ENCODE results near the gene CEP192.

The CEP192 gene

DNA sequence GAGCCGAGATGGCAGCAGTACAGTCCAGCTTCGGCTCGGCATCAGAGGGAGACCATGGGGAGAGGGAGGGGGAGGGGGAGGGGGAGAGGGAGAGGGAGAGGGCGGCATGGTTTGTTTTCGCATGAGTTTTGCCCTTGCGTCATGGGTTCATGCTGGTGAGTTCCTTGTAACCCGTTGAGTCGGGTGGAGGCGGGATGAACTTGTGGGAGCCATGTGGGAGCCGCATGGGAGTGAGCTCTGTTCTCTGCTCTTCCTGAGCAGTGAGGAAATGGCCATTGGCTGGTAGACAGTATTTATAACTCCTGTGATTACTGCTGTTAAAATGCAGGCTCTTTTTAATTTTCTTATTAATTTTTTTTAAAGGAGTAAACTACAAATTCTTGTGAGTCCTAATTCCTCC is 108.0 kb downstream of the CEP192 start:
- no peak for DNase-seq (ENCODE audit: low spot score)

- no peak for DNase-seq (ENCODE audit: low spot score)
Measured at GRCh38 chr18:13100942-13101658, 109.9 kb downstream of the CEP192 start.

GRCh38 chr18:13101659-13102197 is 110.6 kb downstream of the CEP192 start:
- no peak for DNase-seq (ENCODE audit: low spot score)

- DNase-seq (ENCODE audit: low spot score), result no peak
Measured at GRCh38 chr18:13103366-13103765, 112.2 kb downstream of the CEP192 start.

DNA sequence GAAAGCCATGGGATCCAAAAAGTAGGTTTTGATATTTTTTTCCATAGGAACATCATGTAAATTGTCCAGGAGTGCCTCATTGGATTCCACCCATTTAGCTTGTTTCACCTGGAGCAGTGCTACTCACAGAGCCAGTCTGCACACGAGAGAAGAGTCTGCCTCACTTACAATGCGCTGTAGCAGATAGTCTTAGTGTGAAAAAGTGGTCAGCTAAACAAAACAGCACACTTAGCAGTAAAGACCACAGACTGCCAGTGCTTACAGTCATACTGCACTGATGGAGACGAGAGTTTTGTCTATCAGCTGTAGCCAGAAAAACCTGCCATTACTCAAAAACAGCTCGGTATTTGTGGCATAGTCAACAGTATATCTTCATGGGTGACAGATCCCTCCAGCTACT is 113.9 kb downstream of the CEP192 start:
- no peak for DNase-seq (ENCODE audit: low spot score)

GRCh38 chr18:13107074-13107473 is 115.9 kb downstream of the CEP192 start:
- DNase-seq (ENCODE audit: low spot score), result no peak

- no peak for DNase-seq (ENCODE audit: low spot score)
Measured at GRCh38 chr18:13108330-13108729, 117.2 kb downstream of the CEP192 start.

- DNase-seq (ENCODE audit: low spot score), result no peak
Measured at GRCh38 chr18:13110559-13110958, 119.4 kb downstream of the CEP192 start.

DNA sequence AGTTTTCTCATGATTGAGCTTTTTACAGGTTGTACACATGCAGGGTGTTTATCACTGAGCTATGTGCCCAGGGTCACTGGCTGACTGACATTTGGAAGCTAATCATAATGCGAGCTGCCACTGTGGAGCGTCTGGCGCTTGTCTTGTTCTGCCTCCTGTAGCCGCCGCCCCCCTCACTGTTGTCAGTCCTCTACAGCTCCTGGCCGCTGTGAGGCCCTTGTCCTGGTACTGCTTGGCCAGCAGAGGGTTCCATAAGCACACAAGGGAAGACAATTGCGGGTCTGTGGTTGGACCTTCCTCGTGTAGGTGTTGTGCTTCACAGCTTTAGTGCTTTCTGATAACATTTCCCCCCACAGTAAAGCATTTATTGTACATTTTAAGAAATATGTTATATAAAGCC is 121.8 kb downstream of the CEP192 start:
- DNase-seq (ENCODE audit: low spot score), result peak; percentile 80

- DNase-seq (ENCODE audit: low spot score), result no peak
Measured at GRCh38 chr18:13120255-13120654, 129.1 kb downstream of the CEP192 start.

DNA sequence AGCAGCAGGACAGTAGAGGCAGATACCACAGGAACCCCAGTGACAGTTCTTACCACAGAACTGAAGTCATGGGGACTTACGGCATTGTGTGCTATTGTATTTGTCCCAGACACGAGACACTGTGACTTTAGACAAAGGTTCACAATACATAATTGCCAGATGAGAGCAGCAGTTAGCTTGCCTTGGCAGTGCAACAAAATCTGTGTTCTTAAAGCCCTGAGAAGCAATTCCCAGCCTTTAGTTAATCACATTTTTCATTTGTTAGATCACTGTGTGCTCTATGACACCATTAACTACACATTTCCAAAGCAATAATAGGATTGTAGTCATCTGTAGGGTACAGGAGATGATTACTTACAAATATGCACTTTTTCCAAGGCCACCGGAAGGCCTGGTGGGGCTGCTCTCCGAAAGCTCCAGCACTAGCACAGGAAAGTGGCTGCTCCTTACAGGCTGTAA is 129.8 kb downstream of the CEP192 start:
- DNase-seq (ENCODE audit: low spot score), result peak; percentile 64

DNA sequence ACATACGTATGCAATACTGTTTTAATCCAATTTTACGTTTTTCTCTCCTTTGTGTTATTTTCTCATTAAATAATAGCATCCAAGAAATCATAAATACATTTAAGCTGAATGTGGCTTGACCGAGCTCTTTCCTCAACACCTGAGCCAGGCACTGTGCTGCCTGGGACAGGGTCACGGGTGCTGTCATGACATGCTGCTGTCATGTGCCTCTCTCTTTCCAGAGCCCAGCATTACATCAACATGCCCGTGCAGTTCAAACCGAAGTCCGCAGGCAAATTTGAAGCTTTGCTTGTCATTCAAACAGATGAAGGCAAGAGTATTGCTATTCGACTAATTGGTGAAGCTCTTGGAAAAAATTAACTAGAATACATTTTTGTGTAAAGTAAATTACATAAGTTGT is 133.2 kb downstream of the CEP192 start:
- peak; percentile 35 for DNase-seq (ENCODE audit: low spot score)

- no peak for DNase-seq (ENCODE audit: low spot score)
Measured at GRCh38 chr18:13125191-13125590, 134.0 kb downstream of the CEP192 start.

GRCh38 chr18:13126966-13127598 is 135.9 kb downstream of the CEP192 start:
- no peak for DNase-seq (ENCODE audit: low spot score)

GRCh38 chr18:13131283-13131682 is 140.1 kb downstream of the CEP192 start:
- DNase-seq (ENCODE audit: low spot score), result no peak

GRCh38 chr18:13134551-13135401 is 143.6 kb downstream of the CEP192 start:
- no peak for DNase-seq (ENCODE audit: low spot score)

GRCh38 chr18:13136056-13136903 is 145.1 kb downstream of the CEP192 start:
- DNase-seq (ENCODE audit: low spot score), result no peak

DNA sequence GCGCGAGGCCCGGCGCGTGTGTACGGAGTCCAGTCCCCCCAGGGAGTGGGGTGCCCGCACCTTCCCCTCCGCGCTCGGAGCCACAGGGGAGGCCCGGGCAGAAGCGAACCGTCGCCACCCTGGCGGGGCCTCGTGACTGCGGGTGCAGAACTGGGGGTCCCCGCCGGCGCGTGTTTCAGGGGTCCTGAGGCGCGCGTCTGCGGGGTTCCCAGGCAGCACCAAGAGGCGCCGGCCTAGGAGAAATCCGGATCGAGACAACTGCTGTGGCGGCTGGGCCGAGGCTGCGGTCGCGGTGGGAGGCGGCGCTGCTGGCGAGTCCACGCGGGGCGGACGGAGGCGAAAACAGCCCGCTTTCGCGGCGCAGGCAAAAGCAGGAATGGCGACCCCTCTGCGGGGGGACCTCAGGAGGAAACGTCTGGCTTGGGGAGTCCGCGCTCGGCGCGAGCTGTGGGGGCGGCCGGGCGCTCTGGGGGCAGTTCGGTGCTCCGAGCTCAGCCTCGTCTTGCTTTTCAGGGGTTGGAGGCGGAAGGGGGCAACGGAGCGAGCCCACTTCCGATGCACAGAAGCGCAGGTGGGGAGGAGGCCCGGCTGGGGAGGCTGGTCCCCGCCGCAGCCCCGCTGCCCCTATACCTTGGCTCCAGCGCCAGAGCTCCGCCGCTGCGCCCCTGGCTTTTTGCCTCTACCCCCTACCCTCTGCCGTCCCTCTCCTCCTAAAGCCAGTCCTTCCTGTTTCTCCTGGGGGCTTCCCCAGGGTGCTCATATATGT is 145.9 kb downstream of the CEP192 start:
- no peak for DNase-seq (ENCODE audit: low spot score)

DNA sequence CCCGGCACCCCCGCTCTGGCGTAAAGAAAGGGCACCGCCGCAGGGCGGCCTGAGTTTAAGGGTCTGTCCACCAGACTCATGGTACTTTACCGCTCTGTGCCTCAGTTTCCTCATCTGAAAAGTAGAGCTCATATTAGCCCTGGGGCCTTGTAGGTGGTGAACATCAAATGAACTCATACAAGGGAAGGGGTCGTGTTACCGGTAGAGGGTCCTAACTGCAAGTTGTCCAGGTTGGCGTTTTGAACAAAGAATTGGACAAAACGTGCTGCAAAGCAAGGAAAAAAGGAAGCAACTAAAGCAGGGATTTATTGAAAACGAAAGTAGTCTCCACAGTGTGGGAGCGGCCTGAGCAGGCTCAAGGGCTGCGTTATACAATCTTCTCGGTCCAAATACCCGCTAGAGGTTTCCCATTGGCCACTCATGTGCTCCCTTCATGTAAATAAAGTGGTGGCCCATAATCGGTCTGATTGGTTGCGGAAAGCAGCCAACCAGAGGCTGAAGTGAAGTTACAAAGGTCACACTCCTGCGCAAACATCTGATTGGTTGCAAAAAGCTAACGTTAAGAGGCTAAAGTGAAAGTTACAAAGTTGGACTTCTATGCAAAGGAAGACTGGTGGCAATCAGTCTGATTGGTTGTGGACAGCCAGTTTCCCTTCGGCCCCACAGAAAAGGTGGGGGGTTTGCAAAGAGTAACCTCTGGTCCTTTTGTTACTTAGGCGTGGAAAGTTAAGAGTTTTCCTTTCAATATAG is 146.7 kb downstream of the CEP192 start:
- DNase-seq (ENCODE audit: low spot score), result peak; percentile 62
